ENCODE data around the gene WWOX.

GRCh38 chr16:79050063-79050462, 950.6 kb downstream of the WWOX start:
- TF ChIP-seq CTCF (IDR thresholded peaks at IDR 0.05; ENCODE audit: low read length) (no peak), EZH2 (optimal IDR thresholded peaks at IDR 0.05; ENCODE audit: low read depth, low read length) (no peak), EZH2phosphoT487 (IDR thresholded peaks at IDR 0.05; ENCODE audit: low read length) (no peak)

All from MM.1S (cell line).